ENCODE results near the gene NOP58. TPM values are rescaled to one million over a fixed set of nuclear protein-coding genes. Genes with fewer than 3 reads are reported as not detected.
A peak's percentile ranks its signal among the peaks of the same experiment; 100 is the strongest.
"Not testable (repeated sequence)": the region's sequence is repeated elsewhere in the genome, so short reads cannot be mapped to it uniquely, and the experiment has no call there.

Gene NOP58
- total RNA-seq, 2 experiments from 2014 or later = 280 to 288 TPM

- peak within 1 kb of the TSS; percentile 85 for H3K4me3 ChIP-seq (ENCODE audit: low read length)
- intact Hi-C loops (cut with DNase I, micrococcal nuclease) = loop anchor here (1.0 to 10.0 kb wide), 3 partner anchors 27 to 204 kb away; partner anchors contain the start of genes BMPR2 (in 2 of the 2), FZD7 (in 1 of the 2) and NOP58 (in 1 of the 2)
- ChIA-PET CTCF (interaction anchor here (1.0 kb wide), 1 partner anchor 26 kb away, joined by 3 read pairs; no protein-coding TSS in a partner anchor), POLR2A (interaction anchor here (1.4 to 2.5 kb wide), 2 partner anchors 28 to 33 kb away, joined by 4 to 34 read pairs; partner anchors contain the start of gene NOP58)
- no peaks in the 10 kb centered on the region for H3K27me3 ChIP-seq (ENCODE audit: control insufficient read depth in 1 of 2, insufficient read depth in 2 of 2, low read length in 2 of 2)
- Mint-ChIP-seq H3K36me3 (ENCODE audit: low read depth) (peaks cover 24% of the 10 kb centered on the region), H3K4me3 (peak within 1 kb of the TSS; percentile 98), H3K27me3 (no peaks in the 10 kb centered on the region), H3K9me3 (no peaks in the 10 kb centered on the region), H3K27ac (peak within 1 kb of the TSS; percentile 98), H3K4me1 (ENCODE audit: low read depth) (peaks cover 43% of the 10 kb centered on the region)
- peaks cover under 1% of the 10 kb centered on the region for H3K36me3 ChIP-seq (ENCODE audit: insufficient read depth, low read length)
- H3K27ac ChIP-seq (ENCODE audit: low read depth in 1 of 2, low read length in 2 of 2) = peak within 1 kb of the TSS; percentile 81 to 88
- peak; percentile 79 to 95 (median 91) for DNase-seq
- no peak for TF ChIP-seq CTCF (IDR thresholded peaks at IDR 0.05)
- H3K4me1 ChIP-seq (ENCODE audit: insufficient read depth, low read length) = peaks cover 23% of the 10 kb centered on the region
- H3K9me3 ChIP-seq (ENCODE audit: control insufficient read depth in 1 of 2, insufficient read depth in 1 of 2, low read length in 2 of 2) = no peaks in the 10 kb centered on the region
- ATAC-seq (ENCODE audit: poor library complexity) = peak; percentile 92
These were observed 27.0 kb upstream of the NOP58 start, which contains the start of gene SUMO1 for GRCh38 chr2:202238234-202239197. Gene SUMO1 (minus strand): TSS chr2:202238597. CDS start chr2:202238451, 146 bp downstream.

DNA sequence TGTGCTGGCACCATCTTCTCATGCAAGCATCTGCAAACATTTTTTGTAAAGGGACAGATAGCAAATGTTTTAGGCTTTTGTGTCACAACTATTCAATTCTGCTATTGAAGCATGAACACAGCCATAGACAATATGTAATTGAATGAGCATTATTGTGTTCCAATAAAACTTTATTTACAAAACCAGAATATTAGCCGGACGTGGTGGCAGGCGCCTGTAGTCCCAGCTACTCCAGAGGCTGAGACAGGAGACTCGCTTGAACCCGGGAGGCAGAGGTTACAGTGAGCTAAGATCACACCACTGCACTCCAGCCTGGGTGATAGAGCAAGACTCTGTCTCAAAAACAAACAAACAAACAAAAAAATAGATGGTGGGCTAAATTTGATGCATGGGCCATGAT, 17.9 kb upstream of the NOP58 start:
- H3K9me3 Mint-ChIP-seq; H3K27me3 Mint-ChIP-seq; H3K4me3 ChIP-seq (ENCODE audit: low read length); H3K4me1 ChIP-seq (ENCODE audit: insufficient read depth, low read length); CTCF ChIA-PET; H3K36me3 Mint-ChIP-seq (ENCODE audit: low read depth); ATAC-seq (ENCODE audit: poor library complexity); H3K27ac Mint-ChIP-seq; H3K4me1 Mint-ChIP-seq (ENCODE audit: low read depth); intact Hi-C loops (cut with DNase I, micrococcal nuclease); H3K4me3 Mint-ChIP-seq; H3K27me3 ChIP-seq (ENCODE audit: control insufficient read depth in 1 of 2, insufficient read depth in 2 of 2, low read length in 2 of 2); H3K36me3 ChIP-seq (ENCODE audit: insufficient read depth, low read length); H3K9me3 ChIP-seq (ENCODE audit: control insufficient read depth in 1 of 2, insufficient read depth in 1 of 2, low read length in 2 of 2); DNase-seq; H3K27ac ChIP-seq (ENCODE audit: low read depth in 1 of 2, low read length in 2 of 2): not testable (repeated sequence)
- POLR2A ChIA-PET = interaction anchor here (1.2 kb wide), 1 partner anchor 10 kb away, joined by 3 read pairs; no protein-coding TSS in a partner anchor

GRCh38 chr2:202249521-202250253, 15.9 kb upstream of the NOP58 start:
- Mint-ChIP-seq H3K4me1 (ENCODE audit: low read depth) (no peaks in the 10 kb centered on the region), H3K4me3 (no peak overlapping the region), H3K9me3 (no peaks in the 10 kb centered on the region), H3K27me3 (peaks cover 3% of the 10 kb centered on the region), H3K36me3 (ENCODE audit: low read depth) (no peaks in the 10 kb centered on the region), H3K27ac (no peak overlapping the region)
- Histone ChIP-seq H3K36me3 (ENCODE audit: insufficient read depth, low read length) (no peaks in the 10 kb centered on the region), H3K27me3 (ENCODE audit: control insufficient read depth in 1 of 2, insufficient read depth in 2 of 2, low read length in 2 of 2) (no peaks in the 10 kb centered on the region), H3K27ac (ENCODE audit: low read depth in 1 of 2, low read length in 2 of 2) (no peak overlapping the region), H3K4me1 (ENCODE audit: insufficient read depth, low read length) (no peaks in the 10 kb centered on the region), H3K9me3 (ENCODE audit: control insufficient read depth in 1 of 2, insufficient read depth in 1 of 2, low read length in 2 of 2) (no peaks in the 10 kb centered on the region), H3K4me3 (ENCODE audit: low read length) (no peak overlapping the region)
- DNase-seq (no peak), ATAC-seq (ENCODE audit: poor library complexity) (no peak)
- intact Hi-C loops (cut with DNase I, micrococcal nuclease) = no loop called here
- CTCF ChIA-PET = no interaction called here
- TF ChIP-seq CTCF (IDR thresholded peaks at IDR 0.05) = no peak
- POLR2A ChIA-PET = no interaction called here
